NOMO-1 treated with dmso at 0.1 percent for 144 hours (cell line): ENCODE results near the gene CRYZ.
"Not testable (repeated sequence)": the region's sequence is repeated elsewhere in the genome, so short reads cannot be mapped to it uniquely, and the experiment has no call there.

Experiments
- DNase-seq: peaks from one replicate; lab custom pipeline; 2025; ENCODE audit not compliant: unreplicated experiment; lab: John Stamatoyannopoulos, UW

Gene CRYZ

GRCh38 chr1:74681851-74682250, 51.0 kb downstream of the CRYZ start:
- no peak for DNase-seq

GRCh38 chr1:74681449-74681848, 51.4 kb downstream of the CRYZ start:
- DNase-seq, result no peak

- DNase-seq, result no peak
Measured at GRCh38 chr1:74681001-74681400, 51.8 kb downstream of the CRYZ start.

- DNase-seq, result no peak
Measured at GRCh38 chr1:74679811-74680210, 53.0 kb downstream of the CRYZ start.

- no peak for DNase-seq
Measured at GRCh38 chr1:74677926-74678325, 54.9 kb downstream of the CRYZ start.

- DNase-seq, result no peak
Measured at GRCh38 chr1:74674278-74675048, 58.4 kb downstream of the CRYZ start.

GRCh38 chr1:74673351-74674111, 59.3 kb downstream of the CRYZ start, which contains the start of gene ERICH3:
Gene ERICH3, minus strand, starts transcription at chr1:74673792. Its CDS starts 273 bp downstream, at chr1:74673519.
- no peak for DNase-seq

- not testable (repeated sequence) for DNase-seq
Measured at GRCh38 chr1:74670866-74671265, 62.0 kb downstream of the CRYZ start.
